ENCODE measurements around the gene CASKIN2. TPM values are rescaled to one million over a fixed set of nuclear protein-coding genes. Genes with fewer than 3 reads are reported as not detected.
A peak's percentile ranks its signal among the peaks of the same experiment; 100 is the strongest.

The CASKIN2 gene
- total RNA-seq, 1 donor from 2014 or later, result 34.3 TPM

GRCh38 chr17:75503337-75503950 lies 11.9 kb downstream of the CASKIN2 start:
- intact Hi-C loops (cut with micrococcal nuclease), result no loop called here

DNA sequence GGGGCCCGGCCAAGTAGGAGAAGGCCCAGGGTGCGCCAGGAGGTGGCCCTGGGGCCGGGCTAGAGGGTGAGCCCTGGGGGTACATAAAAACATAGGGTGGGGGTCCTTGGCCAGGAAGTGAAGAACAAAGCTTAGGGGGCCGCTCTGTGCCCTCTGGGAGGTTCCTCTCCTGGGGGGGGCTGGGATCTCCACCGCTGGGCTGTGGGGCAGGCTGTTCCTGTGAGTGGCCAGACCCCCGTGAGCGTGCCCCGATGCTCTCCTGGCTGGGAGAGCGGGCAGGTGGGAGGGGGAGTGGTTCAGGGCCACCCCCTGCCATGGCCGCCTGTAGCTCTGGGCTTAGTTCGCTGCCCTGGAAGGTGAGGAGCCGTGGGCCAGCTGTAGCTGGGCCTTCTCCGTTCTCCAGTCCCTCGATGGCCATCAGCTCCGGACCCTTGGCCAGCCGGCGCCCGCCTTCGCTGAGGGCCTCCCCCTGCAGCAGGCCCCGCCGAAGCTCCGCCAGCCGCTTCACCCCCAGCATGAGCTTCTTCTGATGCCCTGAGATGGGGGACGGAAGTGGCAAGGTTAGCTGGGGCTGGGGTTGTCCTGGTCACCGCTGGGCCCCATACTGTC lies 12.5 kb downstream of the CASKIN2 start:
- peaks cover 68% of the 10 kb centered on the region for H3K4me1 ChIP-seq
- no peak for DNase-seq
- TF ChIP-seq CTCF (IDR thresholded peaks at IDR 0.05; ENCODE audit: borderline replicate concordance), result no peak
- H3K27me3 ChIP-seq (ENCODE audit: low read depth), result no peaks in the 10 kb centered on the region
- intact Hi-C loops (cut with micrococcal nuclease), result no loop called here
- peaks cover 84% of the 10 kb centered on the region for H3K36me3 ChIP-seq
- H3K27ac ChIP-seq (replicated peaks), result no peak overlapping the region
- no peaks in the 10 kb centered on the region for H3K9me3 ChIP-seq (replicated peaks)
- no peak overlapping the region for H3K4me3 ChIP-seq

More at GRCh38 chr17:75503337-75503950, 11.9 kb downstream of the CASKIN2 start:
- DNase-seq, result no peak
- H3K9me3 ChIP-seq (replicated peaks), result no peaks in the 10 kb centered on the region
- peaks cover 68% of the 10 kb centered on the region for H3K4me1 ChIP-seq
- no peak for TF ChIP-seq CTCF (IDR thresholded peaks at IDR 0.05; ENCODE audit: borderline replicate concordance)
- no peaks in the 10 kb centered on the region for H3K27me3 ChIP-seq (ENCODE audit: low read depth)
- peak overlapping the region; percentile 42 for H3K27ac ChIP-seq (replicated peaks)
- H3K36me3 ChIP-seq, result peaks cover 79% of the 10 kb centered on the region
- H3K4me3 ChIP-seq, result no peak overlapping the region

- DNase-seq, result no peak
- Histone ChIP-seq H3K27me3 (ENCODE audit: low read depth) (no peaks in the 10 kb centered on the region), H3K9me3 (replicated peaks) (no peaks in the 10 kb centered on the region), H3K36me3 (peaks cover 84% of the 10 kb centered on the region), H3K4me3 (no peak overlapping the region), H3K27ac (replicated peaks) (peak overlapping the region; percentile 70), H3K4me1 (peaks cover 67% of the 10 kb centered on the region)
- intact Hi-C loops (cut with micrococcal nuclease), result no loop called here
- no peak for TF ChIP-seq CTCF (IDR thresholded peaks at IDR 0.05; ENCODE audit: borderline replicate concordance)
Measured at GRCh38 chr17:75502072-75502720, 13.1 kb downstream of the CASKIN2 start.

DNA sequence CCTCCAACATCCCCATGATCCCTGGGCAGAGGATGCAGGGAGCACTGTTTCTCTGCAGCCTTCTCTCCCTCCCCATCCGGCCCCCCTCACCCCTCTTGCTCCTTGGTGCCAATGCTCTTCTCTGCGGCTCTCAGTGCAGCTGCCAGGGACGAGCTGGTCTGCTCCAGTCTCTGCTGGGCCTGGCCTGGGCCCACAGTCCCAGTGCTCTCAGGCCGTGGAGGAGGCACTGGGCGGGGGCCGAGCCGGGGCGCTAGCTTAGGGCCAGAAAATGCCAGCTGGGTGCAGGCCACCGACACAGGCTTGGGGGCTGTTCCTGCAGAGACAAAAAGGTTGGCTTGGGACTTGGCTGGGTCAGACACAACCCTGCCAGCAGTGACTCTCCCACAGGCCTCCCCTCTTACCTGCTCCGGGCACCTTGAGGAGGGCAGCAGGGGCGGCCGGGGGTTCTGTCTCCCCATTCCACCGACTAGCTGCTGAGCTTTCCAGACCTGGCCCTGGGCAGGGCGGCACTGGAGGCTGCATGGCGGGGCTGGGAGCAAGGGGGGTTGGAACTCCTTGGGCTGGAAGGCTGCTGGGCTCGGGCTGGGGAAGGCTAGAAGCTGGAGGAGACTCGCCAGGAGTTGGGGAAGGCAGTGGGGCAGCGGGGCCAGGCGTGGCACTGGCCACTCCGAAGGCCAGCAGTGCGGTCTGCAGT lies 13.8 kb downstream of the CASKIN2 start:
- no peak for DNase-seq
- no peak for TF ChIP-seq CTCF (IDR thresholded peaks at IDR 0.05; ENCODE audit: borderline replicate concordance)
- no peaks in the 10 kb centered on the region for H3K9me3 ChIP-seq (replicated peaks)
- H3K4me1 ChIP-seq, result peaks cover 61% of the 10 kb centered on the region
- peaks cover 84% of the 10 kb centered on the region for H3K36me3 ChIP-seq
- H3K27ac ChIP-seq (replicated peaks), result peak overlapping the region; percentile 70
- intact Hi-C loops (cut with micrococcal nuclease), result no loop called here
- H3K4me3 ChIP-seq, result no peak overlapping the region
- H3K27me3 ChIP-seq (ENCODE audit: low read depth), result no peaks in the 10 kb centered on the region

GRCh38 chr17:75500419-75501216 lies 14.7 kb downstream of the CASKIN2 start:
- intact Hi-C loops (cut with micrococcal nuclease), result no loop called here
- Histone ChIP-seq H3K9me3 (replicated peaks) (no peaks in the 10 kb centered on the region), H3K27me3 (ENCODE audit: low read depth) (no peaks in the 10 kb centered on the region), H3K36me3 (peaks cover 84% of the 10 kb centered on the region), H3K4me1 (peaks cover 60% of the 10 kb centered on the region), H3K27ac (replicated peaks) (peak overlapping the region; percentile 70), H3K4me3 (no peak overlapping the region)
- DNase-seq, result no peak
- TF ChIP-seq CTCF (IDR thresholded peaks at IDR 0.05; ENCODE audit: borderline replicate concordance), result no peak
